ENCODE measurements around the gene FBXW9.

FBXW9 gene

GRCh38 chr19:12695514-12695913, 917 bp downstream of the FBXW9 start:
- Histone ChIP-seq H4K20me1 (ENCODE audit: insufficient read depth, low read length) (no peaks in the 10 kb centered on the region; the same call in 1 of the 2 replicates), H3K79me2 (ENCODE audit: insufficient read depth, low read length) (peaks cover 9% of the 10 kb centered on the region; the same call in 1 of the 2 replicates), H3K4me1 (ENCODE audit: insufficient read depth, low read length) (peaks cover 44% of the 10 kb centered on the region), H3K36me3 (ENCODE audit: insufficient read depth, low read length) (peaks cover 21% of the 10 kb centered on the region), H3K27ac (ENCODE audit: low read length) (no peak overlapping the region), H3K4me2 (ENCODE audit: insufficient read depth, low read length) (peak overlapping the region; percentile 90), H3K4me3 (ENCODE audit: low read depth in 1 of 2, low read length in 2 of 2) (peak overlapping the region; percentile 84 to 98; a peak in 3 of 4 replicates), H3K9me3 (ENCODE audit: insufficient read depth, low read length, severe bottlenecking) (no peaks in the 10 kb centered on the region), H3K27me3 (ENCODE audit: insufficient read depth, low read length, poor library complexity) (no peaks in the 10 kb centered on the region), H3K9ac (ENCODE audit: low read depth, low read length) (peak overlapping the region; percentile 80), H2AFZ (ENCODE audit: low read depth, low read length) (0 out of 2 replicates have a peak overlapping the region, but pooled peaks have one; percentile 1)
- DNase-seq: no peak
- ATAC-seq (ENCODE audit: insufficient read depth, low read depth): no peak
- no peak for TF ChIP-seq CTCF (IDR thresholded peaks at IDR 0.05; ENCODE audit: borderline replicate concordance, extremely low read depth, low read length, poor library complexity, severe bottlenecking)
- TF ChIP-seq EZH2 (IDR thresholded peaks at IDR 0.05; ENCODE audit: borderline replicate concordance, low read depth, low read length, severe bottlenecking): no peak

- Histone ChIP-seq H3K4me1 (ENCODE audit: insufficient read depth, low read length) (peaks cover 44% of the 10 kb centered on the region), H2AFZ (ENCODE audit: low read depth, low read length) (no peak overlapping the region), H3K79me2 (ENCODE audit: insufficient read depth, low read length) (peaks cover 9% of the 10 kb centered on the region; the same call in 1 of the 2 replicates), H3K36me3 (ENCODE audit: insufficient read depth, low read length) (peaks cover 17% of the 10 kb centered on the region), H3K4me2 (ENCODE audit: insufficient read depth, low read length) (peak overlapping the region; percentile 90), H3K9ac (ENCODE audit: low read depth, low read length) (peak overlapping the region; percentile 80; the same call in 1 of the 2 replicates), H4K20me1 (ENCODE audit: insufficient read depth, low read length) (no peaks in the 10 kb centered on the region; the same call in 1 of the 2 replicates), H3K9me3 (ENCODE audit: insufficient read depth, low read length, severe bottlenecking) (no peaks in the 10 kb centered on the region), H3K4me3 (ENCODE audit: low read depth in 1 of 2, low read length in 2 of 2) (peak overlapping the region in 1 of 2 experiments; percentile 98; a peak in 2 of 4 replicates), H3K27me3 (ENCODE audit: insufficient read depth, low read length, poor library complexity) (no peaks in the 10 kb centered on the region), H3K27ac (ENCODE audit: low read length) (no peak overlapping the region)
- TF ChIP-seq EZH2 (IDR thresholded peaks at IDR 0.05; ENCODE audit: borderline replicate concordance, low read depth, low read length, severe bottlenecking) (no peak), CTCF (IDR thresholded peaks at IDR 0.05; ENCODE audit: borderline replicate concordance, extremely low read depth, low read length, poor library complexity, severe bottlenecking) (no peak)
- DNase-seq (no peak), ATAC-seq (ENCODE audit: insufficient read depth, low read depth) (no peak)
These were observed 1.3 kb downstream of the FBXW9 start for GRCh38 chr19:12695096-12695495.

- Histone ChIP-seq H3K27me3 (ENCODE audit: insufficient read depth, low read length, poor library complexity) (no peaks in the 10 kb centered on the region), H3K4me2 (ENCODE audit: insufficient read depth, low read length) (peak overlapping the region; percentile 90; the same call in 1 of the 2 replicates), H3K27ac (ENCODE audit: low read length) (no peak overlapping the region), H3K4me3 (ENCODE audit: low read depth in 1 of 2, low read length in 2 of 2) (no peak overlapping the region), H2AFZ (ENCODE audit: low read depth, low read length) (no peak overlapping the region), H4K20me1 (ENCODE audit: insufficient read depth, low read length) (no peaks in the 10 kb centered on the region; the same call in 1 of the 2 replicates), H3K9me3 (ENCODE audit: insufficient read depth, low read length, severe bottlenecking) (no peaks in the 10 kb centered on the region), H3K4me1 (ENCODE audit: insufficient read depth, low read length) (peaks cover 44% of the 10 kb centered on the region), H3K79me2 (ENCODE audit: insufficient read depth, low read length) (peaks cover 9% of the 10 kb centered on the region; the same call in 1 of the 2 replicates), H3K9ac (ENCODE audit: low read depth, low read length) (no peak overlapping the region), H3K36me3 (ENCODE audit: insufficient read depth, low read length) (peaks cover 15% of the 10 kb centered on the region)
- DNase-seq (no peak), ATAC-seq (ENCODE audit: insufficient read depth, low read depth) (no peak)
- TF ChIP-seq EZH2 (IDR thresholded peaks at IDR 0.05; ENCODE audit: borderline replicate concordance, low read depth, low read length, severe bottlenecking) (no peak), CTCF (IDR thresholded peaks at IDR 0.05; ENCODE audit: borderline replicate concordance, extremely low read depth, low read length, poor library complexity, severe bottlenecking) (no peak)
These were observed 1.8 kb downstream of the FBXW9 start for GRCh38 chr19:12694641-12695040.
